Stomach smooth muscle (tissue), 2 donors: ENCODE results near the gene USH2A.

Experiments
- H3K27ac ChIP-seq: one replicate; pipeline ENCODE4 v1.7.0; 2013; ENCODE audit warnings: mild to moderate bottlenecking, low read length, inconsistent platforms
- H3K27me3 ChIP-seq, 2 donors: one replicate each; pipeline ENCODE4 v1.7.0; 2013; ENCODE audit warnings: low read length in 2 of 2; ENCODE audit not compliant: insufficient read depth in 2 of 2, control insufficient read depth in 1 of 2
- H3K36me3 ChIP-seq, 2 donors: one replicate each; pipeline ENCODE4 v1.7.0; 2013; ENCODE audit warnings: low read length in 2 of 2; ENCODE audit not compliant: control insufficient read depth in 2 of 2, insufficient read depth in 2 of 2
- H3K4me1 ChIP-seq: one replicate; pipeline ENCODE4 v1.7.0; 2013; ENCODE audit warnings: low read length; ENCODE audit not compliant: control insufficient read depth, insufficient read depth
- H3K4me3 ChIP-seq, 2 donors: one replicate each; pipeline ENCODE4 v1.7.0; 2013; ENCODE audit warnings: low read length in 2 of 2
- H3K9ac ChIP-seq, 2 donors: one replicate each; pipeline ENCODE4 v1.7.0; 2013; ENCODE audit warnings: low read length in 2 of 2, mild to moderate bottlenecking in 1 of 2
- H3K9me3 ChIP-seq, 2 donors: one replicate each; pipeline ENCODE4 v1.7.0; 2013; ENCODE audit warnings: low read length in 2 of 2; ENCODE audit not compliant: control insufficient read depth in 2 of 2
- donor health status: healthy.
- donor health status: Pancreatic carcinoma.

USH2A gene

DNA sequence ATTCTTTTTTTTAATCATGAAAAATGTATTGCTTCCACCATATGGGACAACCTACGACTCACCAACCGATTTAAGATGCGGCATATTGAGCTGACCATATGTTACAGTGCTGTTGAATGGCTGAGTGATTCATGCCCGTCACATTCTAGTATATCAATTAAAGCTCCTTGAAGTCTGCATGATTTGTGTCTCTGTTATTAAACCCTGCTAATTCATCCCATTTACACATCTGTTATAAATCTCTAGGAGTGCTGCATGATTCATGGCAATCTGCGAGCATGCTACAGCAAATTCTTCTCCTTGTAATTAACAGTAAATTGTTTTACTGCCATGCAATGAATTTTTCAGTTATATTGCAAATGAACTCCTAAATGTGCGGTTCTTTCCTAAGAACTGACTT, 239.8 kb downstream of the USH2A start:
- Histone ChIP-seq H3K27ac (no peak overlapping the region), H3K4me1 (no peaks in the 10 kb centered on the region), H3K9me3 (no peaks in the 10 kb centered on the region), H3K9ac (no peak overlapping the region), H3K36me3 (no peaks in the 10 kb centered on the region), H3K27me3 (no peaks in the 10 kb centered on the region), H3K4me3 (no peak overlapping the region)

DNA sequence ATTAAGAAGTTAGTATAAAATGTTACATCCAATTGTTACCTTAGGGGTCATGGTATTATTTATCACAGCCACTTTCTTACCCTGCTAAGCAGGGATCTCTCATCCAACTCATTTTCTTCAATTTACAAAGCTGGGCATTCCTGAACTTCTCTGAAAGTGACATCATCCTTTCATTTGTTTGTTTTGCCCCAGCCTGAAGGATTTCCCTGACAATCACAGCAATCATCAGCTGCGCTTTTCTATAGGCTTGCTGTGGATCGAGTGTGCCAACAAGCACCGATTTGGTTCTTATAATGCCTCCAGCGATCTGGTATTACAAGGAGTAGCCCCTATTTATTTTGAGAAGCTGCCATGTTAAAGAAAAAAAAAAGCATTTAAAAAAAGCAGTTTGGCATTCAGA, 240.2 kb downstream of the USH2A start:
- Histone ChIP-seq H3K36me3 (no peaks in the 10 kb centered on the region), H3K9ac (no peak overlapping the region), H3K27ac (no peak overlapping the region), H3K4me1 (no peaks in the 10 kb centered on the region), H3K4me3 (no peak overlapping the region), H3K9me3 (no peaks in the 10 kb centered on the region), H3K27me3 (no peaks in the 10 kb centered on the region)

DNA sequence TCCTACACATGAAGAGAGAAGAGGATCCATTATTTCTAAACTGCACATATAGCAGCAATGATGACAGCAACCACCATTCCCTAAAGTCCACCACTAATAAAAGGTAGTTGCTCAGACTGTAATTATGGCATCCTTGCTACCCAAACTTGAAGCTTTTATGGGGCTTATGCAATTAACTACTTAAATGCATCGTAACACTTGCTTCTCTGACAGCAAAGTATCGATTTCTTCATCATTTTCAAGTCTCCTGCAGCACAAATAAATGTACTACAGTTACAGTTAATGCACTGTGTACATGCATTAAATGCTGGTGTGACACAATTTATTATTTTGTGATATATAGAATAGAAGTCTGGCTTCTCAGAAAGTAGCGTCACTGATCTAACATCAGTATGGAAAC, 241.7 kb downstream of the USH2A start:
- no peak overlapping the region for H3K27ac ChIP-seq
- H3K9ac ChIP-seq = no peak overlapping the region
- H3K9me3 ChIP-seq = no peaks in the 10 kb centered on the region
- no peaks in the 10 kb centered on the region for H3K36me3 ChIP-seq
- no peaks in the 10 kb centered on the region for H3K27me3 ChIP-seq
- no peak overlapping the region for H3K4me3 ChIP-seq
- H3K4me1 ChIP-seq = no peaks in the 10 kb centered on the region

DNA sequence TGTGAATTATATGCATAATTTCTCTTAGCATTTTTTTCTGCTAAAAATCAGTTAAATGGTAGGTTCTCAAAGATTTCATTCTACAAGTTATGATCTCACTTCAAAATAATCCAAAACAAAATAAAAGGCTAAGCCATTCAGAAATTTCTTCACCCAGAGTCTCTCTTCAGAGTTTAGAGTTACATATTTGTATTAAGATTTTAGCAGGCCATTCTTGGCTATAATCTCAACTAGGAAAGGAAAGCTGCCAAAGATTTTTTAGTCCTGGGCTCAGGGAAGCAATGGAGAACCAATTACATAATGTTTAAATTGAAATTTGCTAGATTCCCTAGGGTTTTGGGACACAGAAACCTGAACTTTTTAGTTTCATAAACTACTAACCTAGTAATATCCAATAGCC, 245.0 kb downstream of the USH2A start:
- no peaks in the 10 kb centered on the region for H3K4me1 ChIP-seq
- no peak overlapping the region for H3K4me3 ChIP-seq
- H3K36me3 ChIP-seq = no peaks in the 10 kb centered on the region
- H3K27ac ChIP-seq = no peak overlapping the region
- no peaks in the 10 kb centered on the region for H3K9me3 ChIP-seq
- H3K27me3 ChIP-seq = no peaks in the 10 kb centered on the region
- no peak overlapping the region for H3K9ac ChIP-seq

DNA sequence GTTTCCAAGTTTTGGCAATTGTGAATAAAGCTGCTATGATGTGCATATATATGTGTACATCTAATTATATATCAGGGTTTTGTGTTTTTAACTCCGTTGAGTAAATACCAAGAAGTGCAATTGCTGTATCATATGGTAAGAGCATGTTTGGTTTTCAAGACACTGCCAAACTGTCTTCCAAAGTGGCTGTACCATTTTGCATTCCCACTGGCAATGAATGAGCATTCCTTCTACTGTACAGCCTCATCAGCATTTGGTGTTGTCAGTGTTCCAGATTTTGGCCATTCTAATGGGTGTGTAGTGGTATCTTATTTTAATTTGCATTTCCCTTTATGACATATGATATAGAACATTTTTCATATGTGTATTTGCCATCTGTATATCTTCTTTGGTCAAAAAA, 246.3 kb downstream of the USH2A start:
- H3K27ac ChIP-seq = no peak overlapping the region
- no peaks in the 10 kb centered on the region for H3K36me3 ChIP-seq
- no peaks in the 10 kb centered on the region for H3K9me3 ChIP-seq
- no peaks in the 10 kb centered on the region for H3K27me3 ChIP-seq
- no peaks in the 10 kb centered on the region for H3K4me1 ChIP-seq
- H3K9ac ChIP-seq = no peak overlapping the region
- H3K4me3 ChIP-seq = no peak overlapping the region

DNA sequence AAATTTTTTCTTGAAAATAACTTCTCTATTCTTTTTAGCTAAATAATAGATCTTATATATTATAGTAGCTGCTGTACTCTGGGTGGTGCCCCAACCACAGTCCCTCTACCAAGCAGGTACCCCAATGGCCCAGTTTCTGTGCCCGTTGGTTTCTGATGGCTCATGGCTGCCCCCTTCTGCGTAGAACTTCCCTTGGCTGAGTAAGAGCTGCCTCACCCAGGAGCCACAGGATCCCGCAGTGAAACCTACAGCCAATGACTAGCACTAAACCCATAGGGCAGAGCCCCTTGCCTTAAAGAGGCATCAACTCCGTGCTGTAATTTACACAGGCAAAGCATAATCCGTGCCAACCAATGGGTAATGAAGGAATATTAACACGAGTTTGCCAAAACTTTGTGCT, 247.5 kb downstream of the USH2A start:
- Histone ChIP-seq H3K36me3 (no peaks in the 10 kb centered on the region), H3K27me3 (no peaks in the 10 kb centered on the region), H3K9me3 (no peaks in the 10 kb centered on the region), H3K9ac (no peak overlapping the region), H3K4me3 (no peak overlapping the region), H3K4me1 (no peaks in the 10 kb centered on the region), H3K27ac (no peak overlapping the region)

DNA sequence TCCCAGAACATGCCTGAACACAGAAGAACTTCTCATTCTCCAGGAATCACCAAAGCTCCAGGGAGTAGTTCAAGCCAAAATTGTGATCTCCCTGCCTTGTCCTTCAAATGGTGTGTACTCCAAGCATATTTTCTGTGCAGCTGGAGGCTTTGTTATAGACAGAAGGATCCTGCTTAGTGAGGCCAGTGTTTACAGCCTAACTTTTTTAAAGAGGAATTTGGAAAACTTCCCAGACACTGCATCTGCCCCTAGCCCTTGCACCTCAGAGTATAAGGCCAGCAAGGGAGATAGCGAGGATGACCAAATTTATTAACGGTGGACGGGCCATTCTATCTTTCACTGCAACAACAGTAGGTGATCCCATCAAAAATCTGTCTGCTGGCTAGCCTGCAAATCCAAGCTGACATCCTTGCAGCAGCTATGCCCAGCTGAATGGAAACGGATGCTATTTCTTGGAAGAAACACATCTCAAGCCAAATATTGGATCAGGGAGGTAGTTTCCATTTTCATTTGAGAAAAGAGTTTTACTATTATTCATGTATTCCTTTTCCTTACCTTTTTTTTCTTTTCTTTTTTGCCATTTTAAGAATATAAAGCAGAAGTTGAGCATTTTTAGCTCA, 249.8 kb downstream of the USH2A start:
- Histone ChIP-seq H3K4me3 (no peak overlapping the region), H3K27me3 (no peaks in the 10 kb centered on the region), H3K9ac (no peak overlapping the region), H3K4me1 (no peaks in the 10 kb centered on the region), H3K27ac (no peak overlapping the region), H3K9me3 (no peaks in the 10 kb centered on the region), H3K36me3 (no peaks in the 10 kb centered on the region)

DNA sequence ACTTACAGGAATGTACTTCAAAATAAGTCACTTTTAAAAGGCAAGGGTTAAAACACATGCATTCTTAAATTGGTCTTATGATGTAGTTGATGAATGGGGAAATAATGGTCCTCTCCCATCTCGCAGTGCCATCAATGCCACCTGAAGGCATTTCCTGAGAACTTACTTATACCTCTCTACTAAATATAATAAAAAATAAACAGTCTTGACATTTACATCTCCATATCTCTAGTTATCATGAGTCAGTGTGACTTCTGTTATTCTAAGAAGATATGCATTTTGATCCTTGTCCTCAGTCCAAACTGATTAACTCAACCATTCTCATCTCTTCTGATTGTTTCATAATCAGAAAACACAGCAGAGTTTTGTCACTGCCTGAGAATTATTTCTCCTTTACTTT, 253.9 kb downstream of the USH2A start:
- no peaks in the 10 kb centered on the region for H3K36me3 ChIP-seq
- H3K4me1 ChIP-seq = no peaks in the 10 kb centered on the region
- H3K9ac ChIP-seq = no peak overlapping the region
- H3K4me3 ChIP-seq = no peak overlapping the region
- no peaks in the 10 kb centered on the region for H3K9me3 ChIP-seq
- no peak overlapping the region for H3K27ac ChIP-seq
- no peaks in the 10 kb centered on the region for H3K27me3 ChIP-seq

DNA sequence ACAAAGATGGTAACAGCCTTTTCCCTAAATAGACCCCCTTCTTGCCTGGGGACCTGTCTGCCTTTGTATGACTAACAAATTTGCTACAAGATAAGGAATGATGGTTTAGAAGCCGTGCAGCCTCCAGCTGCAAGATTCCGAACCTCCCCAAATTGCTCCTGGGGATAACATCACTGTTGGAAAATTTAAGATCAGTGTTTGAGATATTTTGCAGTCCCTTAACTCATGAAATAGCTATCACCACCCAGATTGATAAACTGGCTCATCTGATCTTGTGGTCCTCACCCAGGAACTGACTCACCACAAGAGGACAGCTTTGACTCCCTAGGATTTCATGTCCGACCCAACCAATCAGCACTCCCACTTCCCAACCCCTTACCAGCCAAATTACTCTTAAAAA, 254.7 kb downstream of the USH2A start:
- Histone ChIP-seq H3K27me3 (no peaks in the 10 kb centered on the region), H3K4me1 (no peaks in the 10 kb centered on the region), H3K27ac (no peak overlapping the region), H3K36me3 (no peaks in the 10 kb centered on the region), H3K9ac (no peak overlapping the region), H3K4me3 (no peak overlapping the region), H3K9me3 (no peaks in the 10 kb centered on the region)

DNA sequence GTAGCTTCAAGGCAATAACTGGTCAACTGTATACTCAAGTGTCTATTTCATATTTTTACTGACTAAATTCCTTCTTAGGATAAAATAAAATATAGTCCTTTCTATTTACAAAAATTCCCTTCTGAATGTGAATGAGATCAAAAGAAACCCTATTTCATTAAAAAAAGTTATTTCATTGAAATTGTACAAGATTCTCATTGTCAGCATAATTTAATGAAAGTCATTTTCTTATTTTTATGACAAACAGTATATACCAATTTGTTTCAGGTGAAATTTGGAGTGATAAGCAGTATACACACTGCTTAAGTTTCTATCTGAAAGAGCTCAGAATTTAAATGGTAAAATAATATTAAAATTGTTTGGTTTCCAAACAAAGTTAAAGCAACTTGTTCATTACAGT, 269.2 kb downstream of the USH2A start:
- no peak overlapping the region for H3K27ac ChIP-seq
- H3K36me3 ChIP-seq = no peaks in the 10 kb centered on the region
- H3K9me3 ChIP-seq = no peaks in the 10 kb centered on the region

DNA sequence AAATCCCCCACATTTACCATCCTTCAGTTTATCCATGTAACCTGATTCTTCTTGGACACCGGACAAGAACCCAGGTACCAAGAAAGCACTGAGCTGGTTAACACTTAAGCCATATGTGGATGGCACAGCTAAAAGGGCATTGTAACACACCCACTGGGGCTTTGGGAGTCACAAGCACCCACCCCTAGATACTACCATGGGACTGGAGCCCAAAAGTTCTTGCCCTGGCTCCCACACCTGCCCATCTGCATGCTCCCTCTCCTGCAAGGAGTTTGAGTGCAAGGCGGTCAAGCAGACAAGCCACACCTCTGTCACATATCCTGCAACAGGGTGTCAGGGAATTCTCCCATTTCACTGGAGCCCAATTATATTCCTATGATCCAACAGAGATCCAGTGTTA, 270.1 kb downstream of the USH2A start:
- H3K27ac ChIP-seq = no peak overlapping the region
- no peaks in the 10 kb centered on the region for H3K27me3 ChIP-seq
- no peaks in the 10 kb centered on the region for H3K9me3 ChIP-seq
- H3K9ac ChIP-seq = no peak overlapping the region
- H3K4me1 ChIP-seq = no peaks in the 10 kb centered on the region
- no peaks in the 10 kb centered on the region for H3K36me3 ChIP-seq
- H3K4me3 ChIP-seq = no peak overlapping the region

More for the DNA sequence above, 269.2 kb downstream of the USH2A start:
- Histone ChIP-seq H3K4me1 (no peaks in the 10 kb centered on the region), H3K4me3 (no peak overlapping the region), H3K9ac (no peak overlapping the region), H3K27me3 (no peaks in the 10 kb centered on the region)
